ENCODE data around the gene SH3GLB2. TPM values are rescaled to one million over a fixed set of nuclear protein-coding genes. Genes with fewer than 3 reads are reported as not detected.

The SH3GLB2 gene
- total and polyA plus RNA-seq, 2 of the 8 experiments (the other 6 are each of a cell fraction or from before 2014, with no cell fraction given): 52.7 to 79.9 TPM

- TF ChIP-seq SAP30 (IDR thresholded peaks at IDR 0.05; ENCODE audit: insufficient read depth, insufficient replicate concordance, low read length) (no peak), SP1 (IDR thresholded peaks at IDR 0.05; ENCODE audit: low read depth, low read length) (no peak), RNF2 (IDR thresholded peaks at IDR 0.05; ENCODE audit: borderline replicate concordance, low read depth, low read length, missing control alignments, poor library complexity, severe bottlenecking) (no peak), SUZ12 (IDR thresholded peaks at IDR 0.05; ENCODE audit: low read length) (no peak)
Observed at GRCh38 chr9:129008986-129009583, 19.0 kb downstream of the SH3GLB2 start (continued).
